HepG2 (cell line): ENCODE data around the gene TMEM269. TPM values are rescaled to one million over a fixed set of nuclear protein-coding genes. Genes with fewer than 3 reads are reported as not detected.

ENCODE experiments used
- CHD4 ChIP-seq: fragments of 200-600 bp; sonication (generic); IDR thresholded peaks from 2 replicates; pipeline ENCODE4 v1.7.0; 2017; ENCODE audit warnings: mild to moderate bottlenecking, low read length, borderline replicate concordance
- ELK4 ChIP-seq: sonication (generic); formaldehyde crosslinking; IDR thresholded peaks from 2 replicates; pipeline ENCODE4 v1.9.0; 2021; ENCODE audit warnings: missing genetic modification reagents, borderline replicate concordance
- FOXK2 ChIP-seq: fragments of 450-650 bp; IDR thresholded peaks from 2 replicates; pipeline ENCODE4 v1.6.1; 2016
- FOXM1 ChIP-seq: sonication (generic); formaldehyde crosslinking; IDR thresholded peaks from 2 replicates; pipeline ENCODE4 v1.5.0; 2020; ENCODE audit warnings: missing genetic modification reagents
- FOXO4 ChIP-seq: sonication (generic); formaldehyde crosslinking; conservative IDR thresholded peaks from 2 replicates; pipeline ENCODE4 v1.8.1; 2023; ENCODE audit warnings: missing genetic modification reagents
- HDAC6 ChIP-seq: fragments of 200-600 bp; sonication (generic); IDR thresholded peaks from 2 replicates; pipeline ENCODE4 v1.7.0; 2017; ENCODE audit warnings: mild to moderate bottlenecking, antibody characterized with exemption, low read length, low read depth
- HNF4G ChIP-seq, 2 experiments: sonication (generic) in 1 of 2; formaldehyde crosslinking in 1 of 2; IDR thresholded peaks; 2 replicates each; pipeline versions ENCODE4 v1.4.0 to v1.6.1; 2011 to 2020; ENCODE audit warnings: borderline replicate concordance in 2 of 2, low read depth in 2 of 2, mild to moderate bottlenecking in 2 of 2, low read length in 1 of 2, missing genetic modification reagents in 1 of 2, moderate library complexity in 1 of 2
- MAFK ChIP-seq, 2 experiments: IDR thresholded peaks in 1 of 2; conservative IDR thresholded peaks in 1 of 2; 2 replicates each; pipeline ENCODE4 v1.6.1; 2011; ENCODE audit warnings: improper control_type of control experiment in 2 of 2, low read length in 2 of 2
- NCOA1 ChIP-seq: sonication (generic); formaldehyde crosslinking; IDR thresholded peaks from 2 replicates; pipeline ENCODE4 v1.9.0; 2021; ENCODE audit warnings: missing genetic modification reagents
- PATZ1 ChIP-seq: sonication (generic); formaldehyde crosslinking; IDR thresholded peaks from 2 replicates; pipeline ENCODE4 v1.4.0; 2020; ENCODE audit warnings: missing genetic modification reagents
- POLR2AphosphoS5 ChIP-seq: IDR thresholded peaks from 2 replicates; pipeline ENCODE4 v1.6.1; 2012; ENCODE audit warnings: low read depth, low read length
- SKIL ChIP-seq: sonication (generic); formaldehyde crosslinking; IDR thresholded peaks from 2 replicates; pipeline ENCODE4 v1.8.0; 2022; ENCODE audit warnings: missing genetic modification reagents, mild to moderate bottlenecking, moderate library complexity, borderline replicate concordance
- SOX13 ChIP-seq, 3 experiments: fragments of 450-650 bp in 1 of 3; sonication (generic) in 1 of 3; formaldehyde crosslinking in 1 of 3; IDR thresholded peaks in 2 of 3; conservative IDR thresholded peaks in 1 of 3; 2 replicates each; pipeline versions ENCODE4 v1.5.0 to v1.6.1; 2016 to 2020; ENCODE audit warnings: antibody characterized with exemption in 1 of 3, mild to moderate bottlenecking in 1 of 3, missing compliant biosample characterization in 1 of 3, missing genetic modification reagents in 1 of 3, moderate library complexity in 1 of 3
- STAG1 ChIP-seq: sonication (generic); formaldehyde crosslinking; IDR thresholded peaks from 2 replicates; pipeline ENCODE4 v1.4.0; 2020; ENCODE audit warnings: missing genetic modification reagents
- U2AF1 ChIP-seq: fragments of 200-400 bp; formaldehyde crosslinking; optimal IDR thresholded peaks from 2 replicates; pipeline ENCODE3; 2017; ENCODE audit warnings: mild to moderate bottlenecking, low read depth, low read length
- ZNF496 ChIP-seq: sonication (generic); formaldehyde crosslinking; IDR thresholded peaks from 2 replicates; pipeline ENCODE4 v1.8.1; 2023; ENCODE audit warnings: mild to moderate bottlenecking, moderate library complexity, missing genetic modification reagents; ENCODE audit not compliant: insufficient replicate concordance
- ZNF574 ChIP-seq: sonication (generic); formaldehyde crosslinking; IDR thresholded peaks from 2 replicates; pipeline ENCODE4 v1.4.0; 2020; ENCODE audit warnings: missing genetic modification reagents
- polyA plus RNA-seq, 8 experiments: library from polyadenylated mRNA; depleted of rRNA in 3 of 8; stranded (reverse) in 7 of 8; unstranded in 1 of 8; fragments of >200 nt; fragmentation: Illumina TruSeq in 4 of 8; extraction: Trizol in 4 of 8; gene quantifications; 2 replicates each; pipeline versions ENCODE4 v1.2.1 to v1.2.3, GENCODE V29; 2011 to 2016; ENCODE audit warnings: low read depth in 4 of 8, missing spikeins in 1 of 8, mixed read lengths in 1 of 8; ENCODE audit not compliant: insufficient read depth in 1 of 8
- total RNA-seq, 5 experiments: library from RNA; depleted of rRNA; stranded (reverse); fragments of >200 nt; fragmentation: Illumina TruSeq; extraction: Trizol; gene quantifications; 2 replicates each; pipeline ENCODE4 v1.2.3, GENCODE V29; 2016; ENCODE audit warnings: low read depth in 1 of 5

The TMEM269 gene
- total and polyA plus RNA-seq, 2 of the 13 experiments (the other 11 are each of a cell fraction or from before 2014, with no cell fraction given), result 0.15 to 0.21 TPM

- 0 out of 2 replicates have a peak, but pooled peaks have one; percentile 19 for TF ChIP-seq SKIL (CRISPR knock-in tag)
- no peak for TF ChIP-seq HDAC6
- no peak for TF ChIP-seq CHD4
- no peak for TF ChIP-seq FOXO4 (CRISPR knock-in tag)
- TF ChIP-seq MAFK (conservative IDR thresholded peaks at IDR 0.05 in 1 of 2, IDR thresholded peaks at IDR 0.05 in 1 of 2; ENCODE audit: low read length in 2 of 2), result no peak
- no peak for TF ChIP-seq FOXM1 (CRISPR knock-in tag)
- no peak for TF ChIP-seq NCOA1 (CRISPR knock-in tag)
- TF ChIP-seq POLR2AphosphoS5, result peak; percentile 58; the same call in 1 of the 2 replicates
- no peak for TF ChIP-seq SOX13 (IDR thresholded peaks at IDR 0.05)
- no peak for TF ChIP-seq SOX13 (CRISPR knock-in tag; conservative IDR thresholded peaks at IDR 0.05 in 1 of 2, IDR thresholded peaks at IDR 0.05 in 1 of 2)
- TF ChIP-seq ZNF574 (CRISPR knock-in tag), result peak; percentile 62; the same call in 1 of the 2 replicates
- TF ChIP-seq U2AF1, result no peak
- no peak for TF ChIP-seq FOXK2
- peak; percentile 53 for TF ChIP-seq PATZ1
- peak; percentile 2; the same call in 1 of the 2 replicates for TF ChIP-seq HNF4G (IDR thresholded peaks at IDR 0.05; ENCODE audit: borderline replicate concordance, low read depth, low read length)
- no peak for TF ChIP-seq HNF4G (CRISPR knock-in tag; IDR thresholded peaks at IDR 0.05; ENCODE audit: borderline replicate concordance, low read depth)
- TF ChIP-seq ELK4 (CRISPR knock-in tag), result no peak
- 0 out of 2 replicates have a peak, but pooled peaks have one; percentile 19 for TF ChIP-seq STAG1 (CRISPR knock-in tag)
- TF ChIP-seq ZNF496 (CRISPR knock-in tag), result no peak
Measured at GRCh38 chr1:42816585-42817439, 32.0 kb downstream of the TMEM269 start, which contains the start of the genes ERMAP and SVBP (continued).
